Erythroblast (primary cell): ENCODE data around the gene CLCF1.

Experiments used
- DNase-seq, 2 experiments: peaks; one replicate each; lab custom pipeline; 2025; lab: John Stamatoyannopoulos, UW
- GATA1 ChIP-seq: IDR thresholded peaks from 2 replicates; pipeline ENCODE4 v1.6.1; 2011; ENCODE audit warnings: low read depth, mild to moderate bottlenecking, control low read depth, low read length, moderate library complexity
- POLR2A ChIP-seq: IDR thresholded peaks from 2 replicates; pipeline ENCODE4 v1.6.1; 2011; ENCODE audit warnings: mild to moderate bottlenecking, low read length

CLCF1 gene

DNA sequence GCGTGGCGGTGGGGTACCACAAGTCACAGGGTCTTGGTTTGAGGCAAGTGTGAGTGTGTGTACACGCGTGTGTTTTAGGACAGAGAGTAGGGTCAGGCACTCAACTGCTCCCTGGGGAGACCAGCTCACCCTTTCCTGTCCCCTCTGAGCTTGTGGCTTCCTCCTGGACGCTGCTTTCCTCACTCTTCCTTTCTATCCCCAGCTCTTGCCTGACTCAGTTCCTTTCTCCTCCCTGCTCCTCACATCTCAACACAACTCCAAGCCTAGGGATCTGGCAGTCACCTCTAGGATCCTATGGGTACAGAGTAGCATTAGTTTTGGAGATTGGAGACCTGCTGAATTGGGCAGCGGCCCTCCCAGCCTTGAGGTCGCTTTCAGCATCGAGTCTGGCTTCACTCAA is 4.1 kb downstream of the CLCF1 start:
- TF ChIP-seq GATA1 (no peak), POLR2A (no peak)
- no peak for DNase-seq

DNA sequence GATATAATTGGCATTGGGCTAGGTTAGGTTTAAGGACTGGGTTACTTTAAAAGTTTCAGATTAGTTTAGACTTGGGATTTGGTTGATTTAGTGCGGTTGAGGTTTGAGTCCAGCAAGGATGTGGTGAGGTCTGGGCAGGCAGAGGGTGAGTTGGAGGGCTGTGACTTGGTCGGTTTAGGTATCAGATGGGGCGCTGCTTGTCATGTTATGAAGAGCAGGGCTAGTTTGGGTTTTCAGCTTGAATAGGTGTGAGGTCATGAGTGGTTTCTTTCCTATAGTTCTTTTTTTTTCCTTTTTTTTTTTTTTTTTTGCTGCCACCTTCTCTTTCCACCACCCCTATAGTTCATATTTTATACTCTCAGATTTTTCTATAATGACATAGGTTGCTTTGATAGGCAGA is 4.8 kb downstream of the CLCF1 start:
- no peak for TF ChIP-seq POLR2A
- TF ChIP-seq GATA1 = no peak
- no peak for DNase-seq

DNA sequence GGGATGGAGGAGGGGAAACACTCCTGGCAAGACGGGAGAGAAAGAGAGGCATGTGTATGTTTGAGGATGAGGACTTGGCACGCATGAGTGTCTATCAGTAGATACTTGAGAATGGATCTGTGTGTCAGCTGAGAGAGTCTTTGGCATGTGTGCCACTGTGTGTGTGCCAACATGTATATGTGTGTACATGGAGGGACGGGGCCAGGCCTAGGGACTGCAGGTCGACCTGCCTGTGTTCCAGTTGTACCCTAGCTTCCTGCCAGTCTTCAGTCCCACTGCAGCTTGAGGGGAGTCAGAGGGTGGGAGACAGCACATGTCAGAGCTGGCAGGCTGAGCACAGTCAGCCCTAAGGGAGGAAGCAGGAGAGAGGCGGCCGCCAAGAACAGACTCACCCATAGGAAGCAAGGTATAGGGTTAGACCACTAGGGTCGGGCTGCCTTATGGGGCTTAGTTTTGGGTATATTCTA is 5.6 kb downstream of the CLCF1 start:
- DNase-seq = no peak
- TF ChIP-seq POLR2A (no peak), GATA1 (no peak)

DNA sequence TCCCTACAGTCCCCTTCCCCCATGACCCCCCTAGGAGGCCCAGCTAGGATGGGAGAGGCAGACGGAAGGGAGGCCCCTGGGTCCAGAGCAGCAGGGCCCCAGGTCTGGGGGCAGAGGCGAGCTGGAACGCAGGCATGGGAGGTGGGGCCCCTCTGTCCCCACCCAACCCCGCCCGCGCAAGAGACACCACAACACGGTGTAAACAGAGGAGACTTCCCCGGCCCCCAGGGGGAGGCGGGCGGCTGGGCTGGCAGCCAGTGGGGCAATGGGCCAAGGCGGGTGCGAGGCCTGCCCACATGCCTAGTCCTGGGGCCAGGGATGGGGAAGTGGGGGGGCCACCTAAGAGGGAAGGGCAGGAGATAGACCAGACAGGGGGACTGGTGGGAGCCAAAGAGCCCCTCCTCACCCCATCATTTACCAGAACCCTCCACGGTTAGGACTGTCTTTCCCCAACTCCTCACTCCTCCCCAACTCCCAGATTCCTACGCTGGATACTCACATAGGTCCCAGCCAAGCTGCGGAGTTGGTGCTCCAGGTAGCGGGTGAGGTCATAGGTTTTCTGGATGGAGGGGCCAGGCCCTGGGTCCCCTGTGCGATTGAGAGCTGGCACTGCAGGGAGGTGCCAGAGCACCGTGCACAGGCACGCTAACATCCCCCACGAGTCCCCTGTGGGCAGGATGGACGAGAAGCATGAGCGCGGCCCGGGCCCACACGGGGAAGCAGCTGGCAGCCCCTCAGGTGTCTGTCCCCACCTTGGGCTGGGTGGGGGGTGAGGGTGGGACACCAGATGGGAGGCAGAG is 6.2 kb downstream of the CLCF1 start:
- TF ChIP-seq POLR2A (no peak), GATA1 (no peak)
- DNase-seq = peak; percentile 53 to 59

- no peak for TF ChIP-seq GATA1
- no peak for TF ChIP-seq POLR2A
- DNase-seq = no peak
Measured at GRCh38 chr11:67366546-67366945, 6.9 kb downstream of the CLCF1 start.

GRCh38 chr11:67365736-67366444 is 7.5 kb downstream of the CLCF1 start:
- TF ChIP-seq GATA1 = no peak
- DNase-seq = no peak

DNA sequence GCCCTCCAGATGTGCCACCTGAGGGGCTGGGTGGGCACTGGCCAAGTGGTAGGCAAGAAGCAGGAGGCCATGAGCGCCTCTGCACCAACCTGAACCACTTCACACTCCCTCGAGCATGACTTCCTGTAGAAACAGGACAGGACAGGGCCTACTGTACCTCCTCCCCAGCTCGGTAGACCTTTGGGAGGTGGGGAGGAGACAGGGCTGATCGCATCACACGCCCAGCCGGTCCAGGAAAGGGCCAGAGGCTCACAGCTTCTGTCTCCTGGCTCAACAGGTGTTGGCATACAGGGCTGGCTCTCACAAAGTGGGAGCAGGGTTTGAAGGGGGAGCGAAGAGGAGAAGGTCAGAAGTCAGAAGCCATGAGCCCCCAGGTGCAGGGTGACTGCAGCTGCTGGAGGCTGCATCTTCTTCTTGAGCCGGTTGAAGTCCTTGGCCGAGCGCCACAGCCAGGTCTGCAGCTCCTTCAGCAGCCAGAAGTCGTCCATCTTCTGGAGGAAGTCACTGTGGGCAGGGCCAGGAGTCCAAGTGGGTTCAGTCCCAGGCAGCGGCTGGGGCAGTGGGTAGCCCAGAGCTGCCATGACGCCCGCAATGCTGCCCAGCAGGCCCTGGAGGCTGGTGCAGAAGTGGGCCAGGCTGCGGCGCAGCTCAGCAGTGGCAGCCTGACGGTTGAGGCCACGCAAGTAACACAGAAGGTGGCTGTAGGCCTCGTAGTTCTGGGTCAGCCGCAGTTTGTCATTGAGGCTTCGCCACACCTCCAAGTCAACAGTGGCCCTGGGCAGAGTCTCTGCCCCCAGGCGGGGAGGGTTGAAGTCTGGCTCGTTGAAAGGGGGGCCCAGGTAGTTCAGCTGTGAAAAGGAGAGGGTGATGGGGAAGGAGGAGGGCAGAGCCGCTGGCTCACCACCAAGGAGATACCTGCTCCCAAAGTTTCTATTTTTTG is 8.3 kb downstream of the CLCF1 start:
- DNase-seq = no peak
- TF ChIP-seq POLR2A (no peak), GATA1 (no peak)

DNA sequence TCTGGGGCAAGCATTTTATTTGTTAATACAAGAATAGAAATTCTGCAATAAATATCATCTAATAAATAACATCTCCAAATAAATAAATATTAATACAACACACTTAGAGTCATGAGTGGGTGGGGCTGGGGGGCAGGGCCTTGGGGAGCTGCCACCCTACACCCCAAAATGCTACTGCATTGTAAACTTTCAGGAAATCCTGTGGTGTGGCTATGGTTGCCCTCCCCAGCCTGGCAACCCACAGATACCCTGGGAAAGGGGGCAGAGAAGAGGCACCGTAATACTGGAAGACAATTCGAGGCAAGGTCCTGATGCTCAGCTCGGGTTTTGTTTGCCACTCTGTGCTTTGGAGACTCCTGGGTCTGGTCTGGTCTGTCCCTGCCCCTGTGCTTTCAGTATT is 9.2 kb downstream of the CLCF1 start:
- TF ChIP-seq POLR2A = no peak
- no peak for TF ChIP-seq GATA1
- no peak for DNase-seq

DNA sequence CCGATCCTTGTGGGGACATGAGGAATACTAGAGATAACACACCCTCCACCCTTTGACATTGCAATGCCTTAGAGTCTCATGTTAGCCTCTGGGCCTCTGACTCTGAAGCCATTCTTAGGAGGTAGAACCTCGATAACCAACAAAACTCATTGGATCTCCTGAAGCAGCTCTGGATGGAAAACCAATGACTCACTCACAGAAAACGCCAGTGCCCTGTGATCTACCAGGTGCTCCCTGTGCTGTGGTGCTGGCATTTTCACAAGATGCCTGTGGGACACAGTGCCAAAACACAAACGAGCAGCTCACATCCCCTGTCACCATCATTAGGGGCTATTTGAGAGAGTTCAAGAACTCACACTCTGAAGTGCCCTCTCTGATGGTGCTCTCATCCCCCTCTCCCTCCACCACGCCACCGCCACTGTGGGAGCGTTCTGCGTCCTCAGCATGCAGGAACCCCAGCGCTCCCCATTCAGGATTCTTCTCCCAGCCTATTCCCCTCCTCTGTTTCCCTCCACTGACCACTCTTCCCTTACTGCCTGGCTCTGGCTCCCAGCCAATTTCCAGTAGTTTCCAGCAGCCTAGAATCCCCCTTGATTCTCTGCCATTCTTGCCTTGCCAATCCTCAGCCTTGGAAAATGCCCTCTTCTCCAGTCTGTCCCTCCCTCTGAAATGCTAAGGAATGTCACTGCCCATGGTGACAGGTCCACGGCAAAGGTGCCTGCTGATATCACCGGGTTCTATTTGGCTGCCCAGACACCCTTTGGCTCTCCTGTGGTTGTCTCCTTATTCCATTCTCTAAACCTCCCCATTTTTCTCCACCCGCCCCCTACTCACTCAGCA is 15.3 kb downstream of the CLCF1 start:
- no peak for TF ChIP-seq POLR2A
- no peak for TF ChIP-seq GATA1

DNA sequence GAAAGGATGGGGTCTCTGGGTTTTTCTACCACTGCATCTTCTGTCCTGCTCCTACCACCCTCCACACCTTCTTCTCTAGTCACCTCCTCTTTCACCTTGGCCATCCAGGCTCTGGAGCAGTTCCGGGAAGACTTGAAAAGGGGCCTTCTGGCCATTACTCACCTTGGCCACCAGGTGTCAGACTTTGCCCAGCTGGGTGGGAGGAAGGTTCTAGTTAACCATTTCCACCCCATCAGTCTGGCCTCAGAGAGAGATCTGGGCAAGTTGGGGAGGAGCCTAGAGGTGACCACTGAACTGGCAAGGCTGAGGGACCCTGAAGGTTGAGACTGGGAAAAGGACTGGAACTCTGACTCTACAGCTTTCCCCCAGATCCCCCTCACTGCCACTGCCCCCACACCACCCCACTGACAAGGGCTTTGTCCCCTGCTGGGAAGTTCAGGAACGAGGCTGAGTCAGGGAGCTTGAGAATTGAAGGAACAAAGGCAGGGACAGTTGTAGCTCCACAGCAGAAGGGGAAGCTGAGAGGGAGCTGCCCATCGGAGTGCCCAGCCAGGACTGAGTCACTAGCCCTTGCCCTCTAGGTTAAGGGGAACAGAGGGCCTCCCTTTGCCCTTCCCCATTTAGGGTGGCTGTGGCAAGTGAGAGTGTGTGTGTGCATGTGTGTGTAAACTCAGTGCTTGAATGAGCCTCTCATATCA is 16.4 kb downstream of the CLCF1 start:
- DNase-seq = peak; percentile 75 to 85
- no peak for TF ChIP-seq POLR2A
- TF ChIP-seq GATA1 = no peak

More for the DNA sequence above, 15.3 kb downstream of the CLCF1 start:
- DNase-seq = no peak

GRCh38 chr11:67356387-67356863 is 17.0 kb downstream of the CLCF1 start:
- TF ChIP-seq GATA1 (no peak), POLR2A (no peak)
- no peak for DNase-seq

DNA sequence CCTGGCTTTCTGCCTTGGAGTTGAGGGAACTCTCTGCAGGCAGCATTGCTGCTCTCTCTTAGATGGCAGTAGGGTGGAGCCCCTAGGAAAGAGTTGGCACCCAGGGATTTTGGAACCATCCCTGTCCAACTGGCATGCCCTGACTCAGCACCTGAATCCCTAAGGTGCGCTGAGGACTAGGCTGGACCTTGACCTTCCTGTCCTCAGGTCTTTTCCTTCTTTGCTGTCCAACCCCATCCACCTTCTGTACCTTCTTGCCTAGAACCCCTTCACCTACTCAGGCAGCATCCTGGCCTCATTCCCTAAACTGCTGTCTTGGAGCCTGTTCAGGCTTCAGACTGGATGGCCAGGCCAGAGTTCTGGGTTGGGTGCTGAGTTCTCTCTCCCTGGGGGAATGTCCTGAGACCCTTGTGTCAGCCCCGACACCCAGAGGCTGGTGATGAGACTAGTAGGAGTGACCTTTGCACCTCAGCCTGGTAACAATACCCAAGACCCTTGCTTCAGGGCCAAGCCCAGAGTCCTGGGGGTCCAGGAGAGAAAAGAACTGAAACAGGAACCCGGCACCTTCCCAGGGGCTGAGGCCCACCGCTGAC is 17.5 kb downstream of the CLCF1 start:
- DNase-seq = no peak
- TF ChIP-seq POLR2A (no peak), GATA1 (no peak)
